Right lobe of liver (tissue), 4 donors: Measurements from ENCODE around the gene RNLS.

Source experiments
- CTCF ChIP-seq, 4 donors: fragments of 200-600 bp in 3 of 4; fragments of 450-650 bp in 1 of 4; IDR thresholded peaks; one replicate each; pipeline versions ENCODE4 v1.5.1 to v1.8.0; 2016 to 2022; ENCODE audit warnings: antibody characterized with exemption in 4 of 4, mild to moderate bottlenecking in 2 of 4
- POLR2A ChIP-seq: fragments of 450-650 bp; IDR thresholded peaks from one replicate; pipeline ENCODE4 v1.6.1; 2017; ENCODE audit warnings: antibody characterized with exemption, mild to moderate bottlenecking
- donor health status: DM: no; HTN: no; CAD: no.
- donor health status: DM: no; HTN: no; CAD: no.
- donor health status: DM: no; HTN: yes; CAD: no.

GRCh38 chr10:88385601-88386203, 197.4 kb downstream of the RNLS start:
- TF ChIP-seq CTCF (IDR thresholded peaks at IDR 0.05) (peak in 1 of 4 donors; percentile 25), POLR2A (no peak)
